Measurements from ENCODE around the gene FRMPD1. TPM values are rescaled to one million over a fixed set of nuclear protein-coding genes. Genes with fewer than 3 reads are reported as not detected.
A peak's percentile ranks its signal among the peaks of the same experiment; 100 is the strongest.

The FRMPD1 gene
- total and polyA plus RNA-seq, 5 donors from 2014 or later, result not detected

- ATAC-seq (ENCODE audit: low read depth in 2 of 2), result no peak
- H3K4me1 ChIP-seq (ENCODE audit: control insufficient read depth, insufficient read depth, low read length, poor library complexity, severe bottlenecking), result peaks cover 19% of the 10 kb centered on the region
- peaks cover 4 to 25% (median 16%) of the 10 kb centered on the region in 4 donors for H3K4me1 Mint-ChIP-seq
- no peaks in the 10 kb centered on the region for H3K27me3 ChIP-seq (ENCODE audit: control insufficient read depth, insufficient read depth, low read length)
- H3K4me3 ChIP-seq (ENCODE audit: low read depth, low read length), result no peak overlapping the region
- H3K27me3 Mint-ChIP-seq, result no peaks in the 10 kb centered on the region
- H3K36me3 Mint-ChIP-seq, result peaks cover 12% of the 10 kb centered on the region
- no peaks in the 10 kb centered on the region for H3K9me3 Mint-ChIP-seq
- H3K4me3 Mint-ChIP-seq, result peak overlapping the region; percentile 50 to 89 (median 80)
- H3K36me3 ChIP-seq (ENCODE audit: control insufficient read depth, insufficient read depth, low read length), result peaks cover 5% of the 10 kb centered on the region
- H3K27ac Mint-ChIP-seq, result peak overlapping the region in 1 of 3 donors; percentile 65
- DNase-seq, result no peak
- no peak overlapping the region for H3K27ac ChIP-seq (ENCODE audit: insufficient read depth, low read length, poor library complexity, severe bottlenecking)
- H3K9me3 ChIP-seq (ENCODE audit: control insufficient read depth in 2 of 2, low read length in 2 of 2), result no peaks in the 10 kb centered on the region
These were observed 137.6 kb downstream of the FRMPD1 start for GRCh38 chr9:37788332-37788731.

GRCh38 chr9:37790096-37790495 lies 139.3 kb downstream of the FRMPD1 start:
- Mint-ChIP-seq H3K36me3 (peaks cover 12% of the 10 kb centered on the region), H3K4me1 (peaks cover 1 to 10% (median 7%) of the 10 kb centered on the region in 4 donors), H3K4me3 (peak overlapping the region in 1 of 4 donors; percentile 64), H3K9me3 (no peaks in the 10 kb centered on the region), H3K27me3 (no peaks in the 10 kb centered on the region), H3K27ac (no peak overlapping the region)
- Histone ChIP-seq H3K36me3 (ENCODE audit: control insufficient read depth, insufficient read depth, low read length) (no peaks in the 10 kb centered on the region), H3K27ac (ENCODE audit: insufficient read depth, low read length, poor library complexity, severe bottlenecking) (no peak overlapping the region), H3K27me3 (ENCODE audit: control insufficient read depth, insufficient read depth, low read length) (no peaks in the 10 kb centered on the region), H3K4me3 (ENCODE audit: low read depth, low read length) (no peak overlapping the region), H3K4me1 (ENCODE audit: control insufficient read depth, insufficient read depth, low read length, poor library complexity, severe bottlenecking) (peaks cover 5% of the 10 kb centered on the region), H3K9me3 (ENCODE audit: control insufficient read depth in 2 of 2, low read length in 2 of 2) (no peaks in the 10 kb centered on the region)
- no peak for ATAC-seq (ENCODE audit: low read depth in 2 of 2)
- DNase-seq, result no peak

- Histone ChIP-seq H3K36me3 (ENCODE audit: control insufficient read depth, insufficient read depth, low read length) (no peaks in the 10 kb centered on the region), H3K27me3 (ENCODE audit: control insufficient read depth, insufficient read depth, low read length) (no peaks in the 10 kb centered on the region), H3K4me3 (ENCODE audit: low read depth, low read length) (no peak overlapping the region), H3K9me3 (ENCODE audit: control insufficient read depth in 2 of 2, low read length in 2 of 2) (no peaks in the 10 kb centered on the region), H3K4me1 (ENCODE audit: control insufficient read depth, insufficient read depth, low read length, poor library complexity, severe bottlenecking) (no peaks in the 10 kb centered on the region), H3K27ac (ENCODE audit: insufficient read depth, low read length, poor library complexity, severe bottlenecking) (no peak overlapping the region)
- Mint-ChIP-seq H3K4me1 (peaks cover 0 to 1% (median 0%) of the 10 kb centered on the region in 4 donors), H3K4me3 (no peak overlapping the region), H3K27ac (no peak overlapping the region), H3K9me3 (no peaks in the 10 kb centered on the region), H3K36me3 (peaks cover 12% of the 10 kb centered on the region), H3K27me3 (no peaks in the 10 kb centered on the region)
- ATAC-seq (ENCODE audit: low read depth in 2 of 2), result no peak
- DNase-seq, result no peak
These were observed 141.4 kb downstream of the FRMPD1 start for GRCh38 chr9:37792122-37792521.

GRCh38 chr9:37796232-37796631 lies 145.5 kb downstream of the FRMPD1 start:
- peaks cover 13% of the 10 kb centered on the region for H3K27me3 Mint-ChIP-seq
- no peak for DNase-seq
- H3K27me3 ChIP-seq (ENCODE audit: control insufficient read depth, insufficient read depth, low read length), result no peaks in the 10 kb centered on the region
- H3K4me1 Mint-ChIP-seq, result peaks cover 2 to 10% (median 9%) of the 10 kb centered on the region in 4 donors
- H3K4me3 Mint-ChIP-seq, result peak overlapping the region in 1 of 4 donors; percentile 8
- no peak overlapping the region for H3K27ac ChIP-seq (ENCODE audit: insufficient read depth, low read length, poor library complexity, severe bottlenecking)
- no peak for ATAC-seq (ENCODE audit: low read depth in 2 of 2)
- no peak overlapping the region for H3K4me3 ChIP-seq (ENCODE audit: low read depth, low read length)
- H3K36me3 Mint-ChIP-seq, result peaks cover 2% of the 10 kb centered on the region
- H3K36me3 ChIP-seq (ENCODE audit: control insufficient read depth, insufficient read depth, low read length), result no peaks in the 10 kb centered on the region
- no peak overlapping the region for H3K27ac Mint-ChIP-seq
- H3K9me3 Mint-ChIP-seq, result no peaks in the 10 kb centered on the region
- H3K4me1 ChIP-seq (ENCODE audit: control insufficient read depth, insufficient read depth, low read length, poor library complexity, severe bottlenecking), result peaks cover 5% of the 10 kb centered on the region
- no peaks in the 10 kb centered on the region for H3K9me3 ChIP-seq (ENCODE audit: control insufficient read depth in 2 of 2, low read length in 2 of 2)

Other genes with a start within 250 kb of the FRMPD1 start
- gene GRHPR, start 228.3 kb upstream of the FRMPD1 start, total RNA-seq, result 36.6 TPM
- gene GRHPR, start 228.3 kb upstream of the FRMPD1 start, polyA plus RNA-seq, result 10 to 100 TPM; 47.2 to 73.9 (median 70.6) TPM
- 13.5 TPM for gene ZBTB5, start 185.5 kb upstream of the FRMPD1 start, total RNA-seq
- 1 to 10 TPM in 2 of 4 donors, under 1 TPM in 2; 0.22 to 1.6 (median 1.2) TPM for gene ZBTB5, start 185.5 kb upstream of the FRMPD1 start, polyA plus RNA-seq
- gene POLR1E, start 165.0 kb upstream of the FRMPD1 start, total RNA-seq, result 26.9 TPM
- 10 to 100 TPM; 11.2 to 18.3 (median 13.2) TPM for gene POLR1E, start 165.0 kb upstream of the FRMPD1 start, polyA plus RNA-seq
- 2.4 TPM for gene FBXO10, start 74.6 kb upstream of the FRMPD1 start, total RNA-seq
- gene FBXO10, start 74.6 kb upstream of the FRMPD1 start, polyA plus RNA-seq, result 1 to 10 TPM in 1 of 4 donors, under 1 TPM in 3; 0.40 to 1.0 (median 0.68) TPM
- 31.9 TPM for gene TOMM5, start 58.4 kb upstream of the FRMPD1 start, total RNA-seq
- gene TOMM5, start 58.4 kb upstream of the FRMPD1 start, polyA plus RNA-seq, result 100 to 1,000 TPM; 146 to 198 (median 168) TPM
- 12.5 TPM for gene TRMT10B, start 102.9 kb downstream of the FRMPD1 start, total RNA-seq
- gene TRMT10B, start 102.9 kb downstream of the FRMPD1 start, polyA plus RNA-seq, result 10 to 100 TPM; 10.7 to 16.2 (median 12.5) TPM
- 38.2 TPM for gene EXOSC3, start 134.1 kb downstream of the FRMPD1 start, total RNA-seq
- gene EXOSC3, start 134.1 kb downstream of the FRMPD1 start, polyA plus RNA-seq, result 10 to 100 TPM; 28.0 to 38.5 (median 35.8) TPM
- 10.7 TPM for gene DCAF10, start 149.8 kb downstream of the FRMPD1 start, total RNA-seq
- gene DCAF10, start 149.8 kb downstream of the FRMPD1 start, polyA plus RNA-seq, result 10 to 100 TPM; 22.6 to 30.5 (median 26.7) TPM

All from CD4-positive, CD25-positive, alpha-beta regulatory T cell (primary cell).